ENCODE results near the gene ADAP1.
A peak's percentile ranks its signal among the peaks of the same experiment; 100 is the strongest.

Gene ADAP1

DNA sequence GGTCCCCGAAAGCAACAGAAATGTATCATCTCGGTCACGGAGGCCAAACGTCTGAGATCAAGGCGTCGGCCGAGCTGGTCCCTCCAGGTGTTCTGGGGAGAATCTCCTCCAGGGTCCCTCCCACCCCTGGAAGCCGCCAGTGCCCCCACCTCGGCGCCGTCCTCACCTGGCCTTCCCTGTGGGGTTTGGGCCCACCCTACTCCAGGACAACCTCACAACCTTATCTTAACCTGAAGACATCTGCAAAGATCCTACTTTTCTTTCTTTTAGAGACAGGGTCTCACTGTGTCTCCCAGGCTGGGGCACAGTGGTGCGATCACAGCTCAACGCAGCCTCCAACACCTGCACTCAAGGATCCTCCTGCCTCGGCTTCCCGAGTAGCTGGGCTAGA lies 33.4 kb downstream of the ADAP1 start:
- DNase-seq = no peak

DNA sequence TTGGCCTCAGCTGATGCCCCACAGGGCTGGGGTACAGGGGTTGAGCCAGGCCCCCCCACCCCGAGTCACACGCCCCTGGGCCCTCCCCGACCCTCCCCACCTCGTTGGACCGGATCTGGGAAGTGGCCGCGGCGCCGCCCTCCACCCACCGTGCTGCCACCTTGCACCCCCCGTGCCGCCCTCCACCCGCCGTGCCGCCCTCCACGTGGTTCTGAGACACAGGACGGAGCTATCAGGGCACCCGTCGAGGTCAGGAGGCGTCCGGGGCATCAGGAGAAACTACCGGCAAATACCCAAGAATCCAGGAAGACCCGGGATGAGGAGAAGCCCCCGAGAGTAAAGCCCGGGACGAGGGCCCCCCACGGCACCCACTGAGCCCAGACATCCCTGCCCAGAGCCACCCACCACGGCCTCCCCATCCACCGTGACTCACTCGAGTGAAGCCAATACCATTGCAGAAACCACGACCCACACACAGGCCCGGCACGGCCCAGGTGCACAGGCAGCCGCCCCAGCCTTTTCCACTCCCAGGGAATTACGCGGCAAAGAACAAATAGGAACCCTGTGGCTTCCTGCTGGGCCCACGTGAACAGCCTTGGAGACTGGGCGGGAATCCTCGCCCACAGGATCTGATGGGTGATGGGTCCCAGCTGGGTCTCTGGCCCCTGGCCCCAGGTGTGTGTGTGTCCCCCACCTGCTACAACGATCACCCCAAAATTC lies 34.0 kb downstream of the ADAP1 start:
- no peak for DNase-seq

DNA sequence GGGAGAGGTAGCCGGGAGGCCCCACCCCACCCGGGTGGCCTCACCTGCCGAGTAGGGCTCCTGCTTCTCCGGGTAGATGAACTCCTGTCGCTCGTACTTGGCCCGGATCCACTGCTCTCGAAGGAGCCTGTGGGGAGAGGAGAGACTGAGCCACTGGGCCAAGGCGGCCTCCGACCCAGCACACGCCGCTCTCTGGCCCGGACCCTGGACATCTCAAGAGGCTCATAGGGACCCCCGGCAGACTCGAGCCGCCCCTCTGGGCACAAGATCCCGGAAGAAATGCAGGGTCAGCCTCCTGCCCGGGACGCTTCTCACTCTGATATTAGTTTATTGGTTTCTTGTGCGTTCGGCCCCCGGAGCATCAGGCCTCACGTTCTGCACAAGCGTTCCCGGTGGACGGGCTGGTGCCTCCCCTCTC lies 34.5 kb downstream of the ADAP1 start:
- no peak for DNase-seq

DNA sequence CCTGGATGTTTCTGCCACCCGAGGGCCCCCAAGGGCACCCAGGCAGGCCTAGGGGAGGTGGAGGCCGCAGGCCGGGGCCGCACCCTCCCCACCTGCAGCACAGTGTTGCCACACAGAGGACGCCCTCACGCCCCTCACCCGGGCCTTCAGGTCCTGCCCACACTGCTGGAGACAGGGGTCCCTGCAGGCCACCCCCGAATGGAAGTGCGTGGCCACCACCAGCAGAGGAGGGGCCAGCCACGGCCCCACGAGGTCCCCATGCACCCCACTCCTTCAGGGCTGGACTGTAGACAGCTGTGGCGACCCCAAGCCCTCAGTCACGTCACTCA lies 35.4 kb downstream of the ADAP1 start:
- no peak for DNase-seq

DNA sequence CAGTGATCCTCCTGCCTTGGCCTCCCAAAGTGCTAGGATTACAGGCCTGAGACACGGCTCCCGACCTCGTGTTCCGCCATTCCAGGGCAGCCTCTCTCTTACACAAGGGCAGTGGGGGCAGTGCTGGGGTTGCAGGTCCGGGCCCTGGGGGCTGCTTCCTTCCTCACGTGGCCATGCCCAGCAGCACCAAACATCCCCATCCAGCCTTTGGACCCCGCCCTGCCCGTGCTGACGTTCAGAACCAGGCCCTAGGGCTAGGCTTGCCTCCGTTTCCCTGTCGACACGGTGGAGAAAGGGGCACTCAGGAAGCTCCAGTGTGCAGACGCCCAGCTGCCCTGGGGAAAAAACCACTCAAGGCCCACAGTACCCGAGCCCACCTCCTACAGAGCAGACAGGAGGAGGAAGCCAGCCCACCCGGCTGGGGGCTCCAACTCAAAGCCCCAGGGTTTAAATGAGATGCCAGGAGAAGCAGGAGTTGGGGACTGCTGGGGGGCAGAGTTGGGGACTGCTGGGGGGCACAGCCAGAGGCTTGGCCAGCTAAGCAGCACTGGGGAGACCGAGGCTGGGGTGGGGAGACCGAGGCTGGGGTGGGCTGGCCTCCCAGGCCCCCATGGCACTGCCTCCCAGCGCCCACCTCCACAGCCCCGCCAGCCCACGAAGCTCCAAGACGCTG lies 35.9 kb downstream of the ADAP1 start:
- no peak for DNase-seq

DNA sequence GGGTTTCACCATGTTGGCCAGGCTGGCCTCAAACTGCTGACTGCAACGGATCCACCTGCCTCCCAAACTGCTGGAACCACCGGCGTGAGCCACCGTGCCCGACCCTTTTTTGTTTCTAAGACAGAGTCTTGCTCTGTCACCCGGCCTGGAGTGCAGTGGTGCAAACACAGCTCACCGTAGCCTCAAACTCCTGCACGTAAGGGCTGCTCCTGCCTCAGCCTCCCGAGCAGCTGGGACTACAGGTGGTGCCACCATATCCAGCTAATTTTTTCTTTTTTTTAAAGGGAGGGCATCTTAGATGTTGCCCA lies 36.4 kb downstream of the ADAP1 start:
- DNase-seq = no peak

DNA sequence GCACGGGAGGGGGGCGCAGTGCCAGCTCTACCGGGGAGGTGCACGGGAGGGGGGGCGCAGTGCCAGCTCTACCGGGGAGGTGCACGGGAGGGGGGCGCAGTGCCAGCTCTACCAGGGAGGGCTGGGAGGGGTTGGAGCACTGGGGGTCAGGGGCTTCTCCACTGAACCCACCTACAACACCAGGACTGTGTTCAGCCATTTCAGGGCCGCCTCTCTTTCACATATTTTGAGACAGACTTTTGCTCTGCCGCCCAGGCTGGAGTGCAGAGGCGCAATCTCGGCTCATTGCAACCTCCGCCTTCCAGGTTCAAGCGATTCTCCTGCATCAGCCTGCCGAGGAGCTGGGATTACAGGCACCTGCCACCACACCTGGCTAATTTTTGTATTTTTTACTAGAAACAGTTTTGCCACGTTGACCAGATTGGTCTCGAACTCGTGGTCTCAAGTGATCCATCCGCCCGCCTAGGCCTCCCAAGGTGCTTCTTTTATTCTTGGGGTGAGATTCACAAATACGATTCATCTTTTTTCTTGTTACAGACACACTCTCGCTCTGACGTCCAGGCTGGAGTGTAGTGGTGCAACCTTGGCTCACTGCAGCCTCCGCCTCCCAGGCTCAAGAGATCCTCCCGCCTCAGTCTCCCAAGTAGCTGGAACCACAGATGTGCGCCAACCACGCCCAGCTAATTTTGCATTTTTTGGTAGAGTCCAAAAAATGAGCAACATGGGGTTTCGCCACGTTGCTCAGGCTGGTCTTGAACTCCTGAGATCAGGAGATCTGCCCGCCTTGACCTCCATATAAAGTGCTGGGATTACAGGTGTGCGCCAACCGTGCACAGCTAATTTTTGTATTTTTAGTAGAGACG lies 37.0 kb downstream of the ADAP1 start:
- DNase-seq = no peak

DNA sequence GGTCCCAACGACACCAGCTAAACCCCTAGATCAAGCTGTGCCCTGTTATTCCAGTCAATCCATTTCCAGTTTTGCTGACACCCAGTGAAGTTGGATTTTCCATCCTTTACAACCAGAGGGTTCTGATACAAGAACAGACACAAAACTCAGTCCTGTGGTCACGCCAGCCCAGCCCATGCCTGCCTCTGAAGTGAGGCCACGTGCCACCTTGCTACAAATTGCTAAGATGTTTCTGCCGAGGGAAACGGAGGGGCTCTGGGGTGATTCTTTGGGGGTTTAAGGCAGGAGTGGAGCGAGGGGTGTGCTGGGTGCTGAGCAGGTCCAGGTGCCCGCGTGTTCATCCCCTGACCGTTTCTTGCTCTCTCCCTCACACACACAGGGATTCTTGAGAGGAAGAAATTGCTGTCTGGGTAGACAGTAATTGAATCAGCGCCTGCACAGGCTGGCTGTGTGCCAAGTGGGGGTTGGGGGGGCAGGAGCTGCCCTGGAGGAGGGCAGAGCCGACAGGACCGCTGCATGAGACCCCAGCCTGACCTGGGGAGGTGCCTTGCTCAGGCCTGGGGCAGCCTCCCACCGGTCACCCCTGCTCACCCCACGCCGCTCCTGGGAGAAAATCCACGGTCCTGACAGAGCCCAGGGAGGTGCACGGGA lies 38.1 kb downstream of the ADAP1 start:
- DNase-seq = no peak

DNA sequence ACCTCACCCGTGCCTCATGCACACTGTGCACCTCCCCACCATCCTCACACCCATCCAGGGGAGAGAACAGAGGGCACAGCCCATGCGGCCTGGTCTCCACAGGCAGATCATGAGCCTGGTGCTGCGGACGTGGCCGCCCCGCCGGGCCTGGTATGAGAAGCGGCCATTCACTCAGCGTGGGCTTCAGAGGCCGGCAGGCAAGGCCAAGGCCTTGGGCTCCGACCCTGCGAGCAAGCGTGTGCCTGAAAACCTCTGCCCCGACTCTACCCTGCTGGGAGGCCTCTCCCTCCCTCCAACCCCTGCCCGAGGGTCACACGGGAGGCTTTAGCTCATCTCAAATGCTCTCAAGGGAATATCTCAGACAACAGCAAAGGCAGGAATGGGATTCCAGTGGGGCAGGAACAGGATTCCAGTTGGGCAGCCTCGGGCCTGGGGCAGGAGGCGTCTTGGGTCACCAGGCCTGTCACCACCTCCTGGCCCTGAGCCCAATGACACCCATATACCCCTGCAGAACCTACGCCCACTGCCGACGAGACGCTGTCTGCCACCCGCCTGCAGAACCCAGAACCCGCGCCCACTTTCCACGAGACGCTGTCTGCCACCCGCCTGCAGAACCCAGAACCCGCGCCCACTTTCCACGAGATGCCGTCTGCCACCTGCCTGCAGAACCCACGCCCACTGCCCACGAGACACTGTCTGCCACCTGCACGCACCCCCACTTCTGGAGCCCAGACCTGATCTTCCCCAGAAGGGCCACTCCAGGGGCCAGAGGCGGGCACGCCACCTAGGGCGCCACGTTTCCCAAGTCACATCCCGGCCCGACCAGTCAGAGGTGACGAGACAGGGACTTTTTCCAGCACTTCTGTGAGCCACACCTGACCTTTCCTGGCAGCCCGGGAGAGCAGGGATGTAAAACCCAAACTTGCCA lies 38.9 kb downstream of the ADAP1 start:
- no peak for DNase-seq

DNA sequence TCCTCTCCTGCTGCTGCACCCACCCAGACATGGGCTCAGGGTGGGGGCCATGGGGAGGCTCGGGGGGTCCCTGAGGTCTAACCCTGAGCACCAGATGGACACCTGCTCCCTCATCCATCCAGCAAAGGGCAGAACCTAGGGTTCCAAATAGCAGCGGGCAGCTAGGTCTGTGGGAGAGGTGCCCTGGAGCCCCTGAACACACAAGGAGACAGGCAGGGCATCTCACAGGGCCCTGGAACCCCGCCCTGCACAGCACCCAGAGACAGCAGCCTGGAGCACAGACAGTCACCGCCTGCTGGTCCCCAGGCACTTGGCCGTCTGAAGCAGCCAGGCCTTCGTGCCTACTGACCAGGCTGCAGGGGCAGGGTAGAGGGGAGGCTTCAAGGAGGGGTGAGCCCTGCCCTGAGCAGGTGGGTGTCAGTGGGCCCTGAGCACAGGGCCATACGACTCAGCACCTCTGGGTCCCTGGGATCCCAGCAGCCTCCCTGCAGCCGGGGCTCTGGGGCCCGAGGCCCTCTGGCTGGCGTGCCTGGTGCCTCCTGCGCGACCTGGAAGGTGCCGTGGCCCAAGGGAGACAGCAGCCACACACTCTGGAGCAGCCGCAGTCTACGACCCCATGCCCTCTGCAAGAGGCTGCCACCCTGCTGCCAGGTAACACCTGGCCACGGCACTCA lies 39.8 kb downstream of the ADAP1 start:
- DNase-seq = no peak

DNA sequence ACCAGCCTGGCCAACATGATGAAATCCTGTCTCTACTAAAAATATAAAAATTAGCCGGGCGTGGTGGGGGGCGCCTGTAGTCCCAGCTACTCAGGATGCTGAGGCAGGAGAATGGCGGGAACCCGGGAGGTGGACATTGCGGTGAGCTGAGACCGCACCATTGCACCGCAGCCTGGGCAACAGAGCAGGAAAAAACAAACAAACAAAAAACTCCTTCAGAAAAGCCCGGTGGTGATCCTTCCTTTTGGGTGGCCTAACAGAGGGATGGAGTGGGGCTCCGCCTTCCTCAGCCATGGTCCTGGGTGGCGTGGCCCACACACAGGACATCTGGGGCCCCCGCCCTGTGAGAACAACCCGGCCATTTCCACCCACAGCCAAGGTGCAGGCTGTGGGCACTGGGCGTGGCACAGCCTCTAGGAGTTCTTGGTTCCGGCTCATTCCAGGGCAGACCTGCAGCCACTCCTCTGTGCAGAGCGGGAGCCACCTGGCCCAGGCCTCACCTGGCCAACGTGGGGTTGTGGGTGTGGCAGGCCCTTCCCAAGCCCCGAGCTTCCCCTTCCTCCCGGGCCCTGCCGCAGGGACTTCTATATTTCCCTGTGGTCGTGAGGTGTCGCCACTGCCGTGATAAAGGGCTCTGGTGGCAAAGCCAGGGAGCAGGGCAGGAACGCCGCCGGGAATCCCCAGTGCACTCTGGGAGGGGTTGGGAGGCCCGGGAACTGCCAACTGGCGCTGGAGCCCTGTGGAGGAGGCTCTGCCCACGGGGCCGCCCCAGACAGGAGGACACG lies 40.6 kb downstream of the ADAP1 start:
- DNase-seq = no peak

DNA sequence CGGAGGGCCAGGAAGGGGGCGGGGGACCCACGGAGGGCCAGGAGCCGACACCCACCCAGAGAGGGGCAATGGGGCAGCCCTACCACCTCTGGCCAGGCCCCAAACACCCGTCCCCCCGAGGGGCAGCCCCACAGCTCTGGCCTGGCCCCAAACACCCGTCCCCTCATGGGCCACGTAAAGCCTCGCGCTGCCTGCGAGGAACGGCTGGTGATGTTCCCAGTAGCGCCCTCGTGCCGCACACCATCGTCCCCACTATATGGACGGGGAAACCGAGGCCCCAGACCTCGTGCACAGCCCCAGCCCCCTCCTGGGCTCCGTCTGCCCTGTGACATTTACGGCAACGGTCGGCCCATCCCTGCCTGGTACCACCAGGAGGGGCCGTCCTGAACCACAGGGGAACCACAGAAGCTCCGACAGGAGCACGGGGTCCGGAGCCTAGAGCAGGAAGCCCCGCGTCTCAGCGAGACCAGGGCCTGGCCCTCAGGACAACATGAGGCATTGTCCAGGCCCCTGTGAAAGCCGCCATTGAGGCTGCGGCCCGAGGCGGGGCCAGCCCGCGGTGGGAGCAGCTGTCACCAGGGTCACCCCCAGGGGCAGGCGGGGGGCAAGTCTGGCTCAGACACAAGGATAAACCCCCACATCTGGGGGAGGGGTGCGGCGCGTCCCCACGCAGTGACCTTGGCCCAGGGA lies 42.5 kb downstream of the ADAP1 start:
- DNase-seq = no peak

DNA sequence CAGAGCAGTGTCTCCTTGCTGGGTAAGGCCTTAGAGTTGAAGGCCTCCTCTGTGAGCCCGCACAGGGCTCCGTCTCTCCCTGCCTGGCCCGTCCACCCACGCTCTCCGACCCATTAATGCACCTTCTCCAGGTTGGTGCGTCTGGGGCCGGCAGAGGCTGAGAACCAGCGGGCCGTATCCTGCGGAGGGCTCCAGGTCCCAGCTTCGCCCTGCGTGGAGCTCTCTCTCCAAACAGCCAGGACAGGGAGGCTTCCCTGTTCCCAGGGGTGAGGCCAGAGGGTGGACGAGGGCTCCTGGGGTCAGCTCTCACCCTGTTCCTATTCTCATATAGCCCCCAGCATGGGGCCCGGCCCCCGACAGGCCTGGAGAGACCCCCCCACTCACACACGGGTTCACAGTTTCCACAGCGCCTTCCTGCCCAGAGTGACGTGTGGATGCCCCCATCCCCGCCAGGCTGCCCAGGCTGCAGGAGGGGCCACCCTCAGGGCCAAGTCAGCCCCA lies 43.5 kb downstream of the ADAP1 start:
- no peak for DNase-seq

DNA sequence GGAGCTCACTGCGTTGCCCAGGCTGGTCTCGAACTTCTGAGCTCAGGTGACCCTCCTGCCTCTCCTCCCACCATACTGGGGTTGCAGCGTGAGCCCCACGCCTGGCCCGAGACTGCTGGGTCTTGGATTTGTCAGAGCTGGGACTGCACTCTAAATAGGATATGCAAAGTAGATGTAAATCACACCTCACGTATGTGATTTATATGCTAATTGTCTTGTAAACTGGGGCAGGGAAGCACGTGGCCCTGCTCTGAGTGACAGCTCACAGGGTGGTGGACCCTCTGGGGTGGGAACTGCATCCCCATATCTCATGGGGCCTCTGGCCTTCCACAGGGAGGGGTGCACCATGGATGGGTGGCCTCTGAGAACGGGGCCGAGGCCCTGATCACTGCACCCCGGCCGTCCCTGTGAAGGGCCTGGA lies 44.0 kb downstream of the ADAP1 start:
- DNase-seq = no peak

DNA sequence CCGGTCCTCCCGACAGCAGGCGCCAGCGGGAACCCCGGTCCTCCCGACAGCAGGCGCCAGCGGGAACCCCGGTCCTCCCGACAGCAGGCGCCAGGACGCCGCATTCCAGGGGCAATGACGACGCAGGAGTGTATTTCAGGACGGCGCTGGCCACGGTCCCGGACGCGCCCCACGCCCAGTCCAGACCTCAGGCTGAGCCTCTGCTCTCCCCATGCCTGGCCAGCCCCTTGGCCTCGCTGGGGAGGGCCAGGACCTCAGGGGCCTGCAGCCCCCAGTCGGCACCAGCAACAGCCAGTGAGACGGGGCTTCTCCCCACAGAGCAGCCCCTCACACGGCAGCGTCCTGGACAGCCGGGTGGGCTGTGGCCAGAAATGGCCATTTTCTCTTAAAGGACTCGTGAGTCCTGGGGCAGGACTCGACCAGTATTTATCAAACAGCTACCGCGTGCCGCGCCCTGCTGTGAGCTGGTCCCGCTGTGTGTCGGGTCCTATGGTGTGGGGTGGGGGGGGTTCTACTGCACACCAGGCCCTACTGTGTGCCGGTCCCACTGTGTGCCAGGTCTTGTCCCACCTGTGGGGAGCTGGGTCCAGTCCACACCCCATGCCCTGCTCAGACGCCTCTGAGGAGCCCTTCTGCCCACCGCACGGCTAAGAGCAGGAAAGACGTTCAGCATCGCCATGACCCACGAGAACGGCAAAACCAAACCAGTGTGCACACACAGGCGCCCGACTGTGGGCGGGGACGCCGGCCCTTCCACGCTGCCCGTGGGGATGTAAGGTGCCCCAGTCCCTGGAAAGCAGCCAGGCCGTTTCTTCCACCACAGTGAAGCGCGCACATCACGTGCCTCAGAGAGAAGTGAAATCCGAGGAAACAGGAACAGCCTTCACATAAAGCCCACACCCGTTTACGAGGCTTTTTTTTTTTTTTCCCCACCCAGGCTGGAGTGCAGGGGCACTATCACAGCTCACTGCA lies 44.8 kb downstream of the ADAP1 start:
- DNase-seq = peak; percentile 69

DNA sequence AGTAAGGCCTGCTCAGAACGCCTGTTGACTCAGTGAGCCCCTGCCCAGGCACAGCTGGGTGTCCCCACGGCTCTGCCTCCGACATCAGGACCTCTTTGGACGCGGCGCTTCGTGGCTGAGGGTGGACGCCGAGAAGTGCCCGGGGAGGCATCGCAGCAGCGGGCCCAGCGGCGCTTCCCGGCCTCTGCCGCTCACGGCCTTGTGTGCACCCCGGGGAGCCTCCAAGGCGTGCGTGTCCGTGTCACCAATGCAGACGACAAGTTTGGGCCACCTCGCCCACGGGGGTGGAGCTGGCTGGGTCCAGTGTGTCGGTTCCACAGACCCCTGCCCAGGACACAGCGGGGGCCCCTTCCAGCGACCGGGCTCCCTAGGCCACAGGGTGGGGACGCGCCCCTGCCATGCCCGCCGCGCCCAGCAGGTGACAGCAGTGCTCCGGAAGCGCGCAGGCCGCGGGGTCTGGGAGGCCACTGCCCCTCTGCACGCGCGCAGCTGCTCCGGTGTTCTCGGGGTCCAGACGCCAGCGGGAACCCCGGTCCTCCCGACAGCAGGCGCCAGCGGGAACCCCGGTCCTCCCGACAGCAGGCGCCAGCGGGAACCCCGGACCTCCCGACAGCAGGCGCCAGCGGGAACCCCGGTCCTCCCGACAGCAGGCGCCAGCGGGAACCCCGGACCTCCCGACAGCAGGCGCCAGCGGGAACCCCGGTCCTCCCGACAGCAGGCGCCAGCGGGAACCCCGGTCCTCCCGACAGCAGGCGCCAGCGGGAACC lies 45.7 kb downstream of the ADAP1 start:
- peak; percentile 71 for DNase-seq

DNA sequence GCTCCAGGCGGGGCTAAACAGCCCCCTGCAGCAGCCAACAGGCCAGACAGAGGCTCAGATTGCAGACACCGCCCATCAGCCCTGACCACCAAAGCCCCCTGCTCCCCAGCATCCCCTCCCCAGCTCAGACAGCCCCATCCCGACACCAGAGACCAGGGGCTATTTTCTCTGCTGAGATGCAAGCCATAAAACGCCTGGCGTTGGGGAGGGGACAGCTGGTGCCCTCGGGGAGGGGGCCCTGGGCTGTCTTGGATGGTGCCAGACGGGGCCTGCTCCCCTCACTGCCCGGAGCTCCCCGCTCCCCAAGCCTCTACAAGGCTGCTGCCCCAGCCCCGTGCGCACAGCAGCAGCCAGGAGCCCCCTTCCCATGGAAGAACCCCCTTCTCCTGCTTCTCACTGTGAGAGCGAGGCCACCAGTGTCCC lies 46.3 kb downstream of the ADAP1 start:
- DNase-seq = no peak
